Measurements from ENCODE around the gene MAMDC2.
"Not testable (repeated sequence)": the region's sequence is repeated elsewhere in the genome, so short reads cannot be mapped to it uniquely, and the experiment has no call there.

The MAMDC2 gene

GRCh38 chr9:70229579-70229978, 185.9 kb downstream of the MAMDC2 start:
- Histone ChIP-seq H3K9ac (ENCODE audit: low read depth in 1 of 2, low read length in 2 of 2) (no peak overlapping the region), H3K36me3 (ENCODE audit: control insufficient read depth in 2 of 2, insufficient read depth in 2 of 2, low read length in 2 of 2) (no peaks in the 10 kb centered on the region), H3K9me3 (ENCODE audit: control insufficient read depth in 2 of 2, low read length in 2 of 2) (no peaks in the 10 kb centered on the region), H3K27ac (ENCODE audit: low read depth in 2 of 2, low read length in 2 of 2) (no peak overlapping the region), H3K4me1 (ENCODE audit: control insufficient read depth in 2 of 2, insufficient read depth in 2 of 2, low read length in 2 of 2) (no peaks in the 10 kb centered on the region), H3K27me3 (ENCODE audit: control insufficient read depth in 2 of 2, insufficient read depth in 2 of 2, low read length in 2 of 2) (no peaks in the 10 kb centered on the region), H3K4me3 (ENCODE audit: low read length in 2 of 2) (no peak overlapping the region)

- Histone ChIP-seq H3K4me1 (ENCODE audit: control insufficient read depth in 2 of 2, insufficient read depth in 2 of 2, low read length in 2 of 2) (no peaks in the 10 kb centered on the region), H3K9ac (ENCODE audit: low read depth in 1 of 2, low read length in 2 of 2) (no peak overlapping the region), H3K9me3 (ENCODE audit: control insufficient read depth in 2 of 2, low read length in 2 of 2) (no peaks in the 10 kb centered on the region), H3K27me3 (ENCODE audit: control insufficient read depth in 2 of 2, insufficient read depth in 2 of 2, low read length in 2 of 2) (no peaks in the 10 kb centered on the region), H3K36me3 (ENCODE audit: control insufficient read depth in 2 of 2, insufficient read depth in 2 of 2, low read length in 2 of 2) (no peaks in the 10 kb centered on the region), H3K4me3 (ENCODE audit: low read length in 2 of 2) (no peak overlapping the region), H3K27ac (ENCODE audit: low read depth in 2 of 2, low read length in 2 of 2) (no peak overlapping the region)
Measured at GRCh38 chr9:70232476-70232875, 188.8 kb downstream of the MAMDC2 start.

DNA sequence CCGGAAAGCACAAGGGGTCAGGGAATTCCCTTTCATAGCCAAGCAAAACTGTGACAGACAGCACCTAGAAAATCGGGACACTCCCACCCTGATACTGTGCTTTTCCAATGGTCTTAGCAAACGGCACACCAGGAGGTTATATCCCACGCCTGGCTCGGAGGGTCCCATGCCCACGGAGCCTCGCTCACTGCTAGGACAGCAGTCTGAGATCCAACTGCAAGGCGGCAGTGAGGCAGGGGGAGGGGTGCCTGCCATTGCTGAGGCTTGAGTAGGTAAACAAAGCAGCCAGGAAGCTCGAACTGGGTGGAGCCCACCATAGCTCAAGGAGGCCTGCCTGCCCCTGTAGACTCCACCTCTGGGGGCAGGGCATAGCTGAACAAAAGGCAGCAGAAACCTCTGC, 190.6 kb downstream of the MAMDC2 start:
- H3K4me3 ChIP-seq (ENCODE audit: low read length in 2 of 2); H3K36me3 ChIP-seq (ENCODE audit: control insufficient read depth in 2 of 2, insufficient read depth in 2 of 2, low read length in 2 of 2); H3K9ac ChIP-seq (ENCODE audit: low read depth in 1 of 2, low read length in 2 of 2); H3K4me1 ChIP-seq (ENCODE audit: control insufficient read depth in 2 of 2, insufficient read depth in 2 of 2, low read length in 2 of 2); H3K27me3 ChIP-seq (ENCODE audit: control insufficient read depth in 2 of 2, insufficient read depth in 2 of 2, low read length in 2 of 2); H3K27ac ChIP-seq (ENCODE audit: low read depth in 2 of 2, low read length in 2 of 2); H3K9me3 ChIP-seq (ENCODE audit: control insufficient read depth in 2 of 2, low read length in 2 of 2): not testable (repeated sequence)

- not testable (repeated sequence) for H3K9ac ChIP-seq (ENCODE audit: low read depth in 1 of 2, low read length in 2 of 2); H3K4me3 ChIP-seq (ENCODE audit: low read length in 2 of 2); H3K9me3 ChIP-seq (ENCODE audit: control insufficient read depth in 2 of 2, low read length in 2 of 2); H3K36me3 ChIP-seq (ENCODE audit: control insufficient read depth in 2 of 2, insufficient read depth in 2 of 2, low read length in 2 of 2); H3K27ac ChIP-seq (ENCODE audit: low read depth in 2 of 2, low read length in 2 of 2); H3K4me1 ChIP-seq (ENCODE audit: control insufficient read depth in 2 of 2, insufficient read depth in 2 of 2, low read length in 2 of 2); H3K27me3 ChIP-seq (ENCODE audit: control insufficient read depth in 2 of 2, insufficient read depth in 2 of 2, low read length in 2 of 2)
Measured at GRCh38 chr9:70245952-70246351, 202.3 kb downstream of the MAMDC2 start.

DNA sequence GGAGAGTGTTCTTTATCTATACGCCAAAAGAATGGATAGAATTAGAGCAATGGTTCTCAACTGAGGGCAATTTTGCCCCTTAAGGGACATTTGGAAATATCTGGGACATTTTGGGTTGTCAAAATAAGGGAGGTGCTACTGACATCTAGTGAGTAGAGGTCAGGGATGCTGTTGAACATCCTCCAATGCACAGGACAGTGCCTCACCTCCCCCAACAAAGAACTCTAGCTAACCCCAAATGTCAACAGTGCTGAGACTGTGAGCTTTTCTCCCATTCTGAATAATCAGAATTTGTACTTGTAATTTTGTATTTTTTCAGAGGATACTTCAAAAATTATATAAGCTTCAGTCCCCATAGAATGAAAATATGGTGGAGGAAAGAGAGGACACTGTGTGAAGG, 206.6 kb downstream of the MAMDC2 start:
- no peaks in the 10 kb centered on the region for H3K27me3 ChIP-seq (ENCODE audit: control insufficient read depth in 2 of 2, insufficient read depth in 2 of 2, low read length in 2 of 2)
- H3K36me3 ChIP-seq (ENCODE audit: control insufficient read depth in 2 of 2, insufficient read depth in 2 of 2, low read length in 2 of 2): no peaks in the 10 kb centered on the region
- no peak overlapping the region for H3K9ac ChIP-seq (ENCODE audit: low read depth in 1 of 2, low read length in 2 of 2)
- no peak overlapping the region for H3K27ac ChIP-seq (ENCODE audit: low read depth in 2 of 2, low read length in 2 of 2)
- H3K9me3 ChIP-seq (ENCODE audit: control insufficient read depth in 2 of 2, low read length in 2 of 2): no peaks in the 10 kb centered on the region
- H3K4me3 ChIP-seq (ENCODE audit: low read length in 2 of 2): no peak overlapping the region
- H3K4me1 ChIP-seq (ENCODE audit: control insufficient read depth in 2 of 2, insufficient read depth in 2 of 2, low read length in 2 of 2): no peaks in the 10 kb centered on the region

- Histone ChIP-seq H3K4me3 (ENCODE audit: low read length in 2 of 2) (peak overlapping the region; percentile 37 to 58), H3K27ac (ENCODE audit: low read depth in 2 of 2, low read length in 2 of 2) (no peak overlapping the region), H3K36me3 (ENCODE audit: control insufficient read depth in 2 of 2, insufficient read depth in 2 of 2, low read length in 2 of 2) (no peaks in the 10 kb centered on the region), H3K4me1 (ENCODE audit: control insufficient read depth in 2 of 2, insufficient read depth in 2 of 2, low read length in 2 of 2) (peaks cover 12 to 28% of the 10 kb centered on the region in 2 donors), H3K9me3 (ENCODE audit: control insufficient read depth in 2 of 2, low read length in 2 of 2) (no peaks in the 10 kb centered on the region), H3K9ac (ENCODE audit: low read depth in 1 of 2, low read length in 2 of 2) (peak overlapping the region in 1 of 2 donors; percentile 69), H3K27me3 (ENCODE audit: control insufficient read depth in 2 of 2, insufficient read depth in 2 of 2, low read length in 2 of 2) (no peaks in the 10 kb centered on the region)
Measured at GRCh38 chr9:70255486-70255885, 211.8 kb downstream of the MAMDC2 start.

DNA sequence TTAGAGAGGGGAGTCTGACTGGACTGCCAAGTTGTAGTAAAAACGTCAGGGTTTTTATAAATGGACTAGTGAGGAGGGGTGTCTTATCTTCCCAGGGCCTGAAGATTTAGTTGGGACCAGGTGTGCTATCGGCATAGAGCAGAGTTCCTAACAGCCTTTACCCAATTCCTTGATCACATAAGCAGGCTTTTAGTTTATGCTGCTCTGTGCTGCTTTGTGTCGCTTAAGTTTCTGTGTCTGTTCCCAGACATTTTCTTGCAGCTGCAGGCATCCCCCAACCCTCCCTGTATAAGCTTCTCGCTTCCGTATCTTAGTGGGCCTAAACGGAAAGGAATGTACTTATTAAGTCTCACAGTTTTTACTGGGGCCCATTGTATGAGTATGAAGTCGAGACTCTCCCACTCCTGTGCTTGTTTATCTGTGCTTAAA, 212.5 kb downstream of the MAMDC2 start:
- peak overlapping the region; percentile 37 to 58 for H3K4me3 ChIP-seq (ENCODE audit: low read length in 2 of 2)
- peak overlapping the region; percentile 38 to 69 for H3K9ac ChIP-seq (ENCODE audit: low read depth in 1 of 2, low read length in 2 of 2)
- peak overlapping the region in 1 of 2 donors; percentile 52 for H3K27ac ChIP-seq (ENCODE audit: low read depth in 2 of 2, low read length in 2 of 2)
- H3K36me3 ChIP-seq (ENCODE audit: control insufficient read depth in 2 of 2, insufficient read depth in 2 of 2, low read length in 2 of 2): peaks cover 1 to 5% of the 10 kb centered on the region in 2 donors
- H3K4me1 ChIP-seq (ENCODE audit: control insufficient read depth in 2 of 2, insufficient read depth in 2 of 2, low read length in 2 of 2): peaks cover 12 to 34% of the 10 kb centered on the region in 2 donors
- H3K9me3 ChIP-seq (ENCODE audit: control insufficient read depth in 2 of 2, low read length in 2 of 2): no peaks in the 10 kb centered on the region
- H3K27me3 ChIP-seq (ENCODE audit: control insufficient read depth in 2 of 2, insufficient read depth in 2 of 2, low read length in 2 of 2): no peaks in the 10 kb centered on the region

- peak overlapping the region; percentile 92 to 98 for H3K4me3 ChIP-seq (ENCODE audit: low read length in 2 of 2)
- no peaks in the 10 kb centered on the region for H3K27me3 ChIP-seq (ENCODE audit: control insufficient read depth in 2 of 2, insufficient read depth in 2 of 2, low read length in 2 of 2)
- H3K36me3 ChIP-seq (ENCODE audit: control insufficient read depth in 2 of 2, insufficient read depth in 2 of 2, low read length in 2 of 2): peaks cover 10% of the 10 kb centered on the region in 2 donors
- H3K27ac ChIP-seq (ENCODE audit: low read depth in 2 of 2, low read length in 2 of 2): peak overlapping the region; percentile 95 to 98
- peak overlapping the region; percentile 98 to 99 for H3K9ac ChIP-seq (ENCODE audit: low read depth in 1 of 2, low read length in 2 of 2)
- H3K9me3 ChIP-seq (ENCODE audit: control insufficient read depth in 2 of 2, low read length in 2 of 2): no peaks in the 10 kb centered on the region
- peaks cover 15 to 36% of the 10 kb centered on the region in 2 donors for H3K4me1 ChIP-seq (ENCODE audit: control insufficient read depth in 2 of 2, insufficient read depth in 2 of 2, low read length in 2 of 2)
Measured at GRCh38 chr9:70257502-70257901, 213.9 kb downstream of the MAMDC2 start.

DNA sequence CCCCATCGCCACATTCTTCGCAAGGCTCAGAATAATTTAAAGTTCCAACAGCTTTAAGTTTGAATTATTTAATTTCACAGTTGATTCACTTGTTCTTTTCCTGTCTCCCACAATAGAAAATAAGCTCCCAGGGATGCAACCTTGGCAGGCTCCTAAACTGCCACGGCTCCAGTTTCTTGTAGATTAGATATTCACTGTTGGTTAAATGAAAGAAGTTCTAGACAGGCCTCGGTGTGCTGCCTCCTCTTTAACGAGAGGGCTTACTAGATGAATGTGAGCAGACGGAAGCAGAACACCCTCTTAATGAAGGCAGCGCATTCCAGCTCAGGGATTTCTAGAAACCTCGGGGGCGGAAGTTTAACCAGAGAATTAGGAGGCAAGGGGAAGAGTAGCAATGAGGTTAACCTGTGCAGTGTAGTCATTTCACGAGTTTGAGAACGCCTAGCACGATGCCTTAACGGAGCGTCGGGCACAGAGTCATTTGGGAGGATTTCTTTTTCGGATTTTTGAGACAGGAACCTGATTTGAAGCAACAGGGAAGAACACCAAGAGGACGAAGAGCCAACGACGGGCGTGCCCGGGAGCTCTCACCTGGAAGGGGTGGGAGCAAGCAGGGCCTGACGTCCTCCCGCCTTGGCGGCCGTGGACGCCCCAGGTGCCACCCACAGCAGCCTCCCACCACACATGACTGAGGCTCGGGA, 214.5 kb downstream of the MAMDC2 start:
- H3K27me3 ChIP-seq (ENCODE audit: control insufficient read depth in 2 of 2, insufficient read depth in 2 of 2, low read length in 2 of 2): no peaks in the 10 kb centered on the region
- H3K4me3 ChIP-seq (ENCODE audit: low read length in 2 of 2): peak overlapping the region; percentile 92 to 98
- peak overlapping the region; percentile 95 to 98 for H3K27ac ChIP-seq (ENCODE audit: low read depth in 2 of 2, low read length in 2 of 2)
- peaks cover 15 to 42% of the 10 kb centered on the region in 2 donors for H3K4me1 ChIP-seq (ENCODE audit: control insufficient read depth in 2 of 2, insufficient read depth in 2 of 2, low read length in 2 of 2)
- H3K9me3 ChIP-seq (ENCODE audit: control insufficient read depth in 2 of 2, low read length in 2 of 2): no peaks in the 10 kb centered on the region
- peak overlapping the region; percentile 98 to 99 for H3K9ac ChIP-seq (ENCODE audit: low read depth in 1 of 2, low read length in 2 of 2)
- H3K36me3 ChIP-seq (ENCODE audit: control insufficient read depth in 2 of 2, insufficient read depth in 2 of 2, low read length in 2 of 2): peaks cover 10% of the 10 kb centered on the region in 2 donors

- Histone ChIP-seq H3K4me1 (ENCODE audit: control insufficient read depth in 2 of 2, insufficient read depth in 2 of 2, low read length in 2 of 2) (peaks cover 15 to 44% of the 10 kb centered on the region in 2 donors), H3K27ac (ENCODE audit: low read depth in 2 of 2, low read length in 2 of 2) (peak within 1 kb of the TSS; percentile 95 to 98), H3K36me3 (ENCODE audit: control insufficient read depth in 2 of 2, insufficient read depth in 2 of 2, low read length in 2 of 2) (peaks cover 10% of the 10 kb centered on the region in 2 donors), H3K4me3 (ENCODE audit: low read length in 2 of 2) (peak within 1 kb of the TSS; percentile 92 to 98), H3K27me3 (ENCODE audit: control insufficient read depth in 2 of 2, insufficient read depth in 2 of 2, low read length in 2 of 2) (no peaks in the 10 kb centered on the region), H3K9ac (ENCODE audit: low read depth in 1 of 2, low read length in 2 of 2) (peak within 1 kb of the TSS; percentile 98 to 99), H3K9me3 (ENCODE audit: control insufficient read depth in 2 of 2, low read length in 2 of 2) (no peaks in the 10 kb centered on the region)
Measured at GRCh38 chr9:70258692-70259511, 215.3 kb downstream of the MAMDC2 start, which contains the start of gene SMC5. Gene SMC5 (plus strand): TSS chr9:70258978. CDS start chr9:70259079, 101 bp downstream.

Measured in mucosa of rectum (tissue), 2 donors.